HEK293 (cell line): Measurements from ENCODE around the gene ADORA2A.

Experiments used
- CTCF ChIA-PET: fragments of 350-600 bp; formaldehyde crosslinking; extraction: SDS; loops from one replicate; lab custom pipeline; 2021; ENCODE audit warnings: antibody characterized with exemption; lab: Yijun Ruan, JAX
- POLR2A ChIA-PET: fragments of 300-600 bp; formaldehyde crosslinking; extraction: SDS; loops from one replicate; lab custom pipeline; 2020; ENCODE audit warnings: antibody characterized with exemption, inconsistent platforms; lab: Yijun Ruan, JAX
- H3K27ac ChIP-seq: fragments of 200-500 bp; sonication (Bioruptor generic); 2 replicates; pipeline ENCODE4 v1.5.1; 2014; ENCODE audit warnings: low read depth, low read length, control low read depth, inconsistent platforms; ENCODE audit errors: extremely low read depth
- H3K36me3 ChIP-seq, 2 experiments: fragments of 200-500 bp in 1 of 2; sonication (Bioruptor generic) in 1 of 2; 1 replicate in 1 of 2; 2 replicates in 1 of 2; pipeline ENCODE4 v1.5.1; 2014 to 2017; ENCODE audit warnings: inconsistent platforms in 2 of 2, low read length in 2 of 2; ENCODE audit not compliant: control insufficient read depth in 2 of 2, insufficient read depth in 1 of 2
- H3K4me1 ChIP-seq: fragments of 200-500 bp; sonication (Bioruptor generic); 2 replicates; pipeline ENCODE4 v1.5.1; 2014; ENCODE audit warnings: mild to moderate bottlenecking, low read length, inconsistent platforms; ENCODE audit not compliant: control insufficient read depth, insufficient read depth
- H3K4me3 ChIP-seq: 2 replicates; pipeline ENCODE4 v1.5.1; 2011; ENCODE audit warnings: low read depth, mild to moderate bottlenecking, control low read depth, low read length, moderate library complexity
- H3K9me3 ChIP-seq: fragments of 200-500 bp; sonication (Bioruptor generic); 2 replicates; pipeline ENCODE4 v1.5.1; 2014; ENCODE audit warnings: low read depth, low read length, inconsistent platforms; ENCODE audit not compliant: control insufficient read depth, insufficient read depth
- GLI4 ChIP-seq: fragments of 450-650 bp; formaldehyde crosslinking; IDR thresholded peaks from 2 replicates; pipeline ENCODE4 v1.5.1; 2016; ENCODE audit warnings: missing biosample characterization, missing genetic modification characterization
- GLIS1 ChIP-seq: fragments of 450-650 bp; formaldehyde crosslinking; IDR thresholded peaks from 2 replicates; pipeline ENCODE4 v1.5.1; 2016; ENCODE audit warnings: missing biosample characterization, missing genetic modification characterization
- HOXA7 ChIP-seq: sonication (generic); formaldehyde crosslinking; IDR thresholded peaks from 2 replicates; pipeline ENCODE4 v1.8.1; 2022; ENCODE audit warnings: missing genetic modification reagents, borderline replicate concordance
- HOXC10 ChIP-seq: sonication (generic); formaldehyde crosslinking; IDR thresholded peaks from 2 replicates; pipeline ENCODE4 v1.8.1; 2023; ENCODE audit warnings: mild to moderate bottlenecking, missing genetic modification reagents
- KLF10 ChIP-seq: fragments of 450-650 bp; IDR thresholded peaks from 2 replicates; pipeline ENCODE4 v1.5.1; 2018; ENCODE audit warnings: missing biosample characterization, mild to moderate bottlenecking, missing genetic modification characterization
- MZF1 ChIP-seq: fragments of 450-650 bp; formaldehyde crosslinking; IDR thresholded peaks from 2 replicates; pipeline ENCODE4 v1.5.1; 2017; ENCODE audit warnings: missing biosample characterization, missing genetic modification characterization, borderline replicate concordance
- OSR2 ChIP-seq: fragments of 450-650 bp; formaldehyde crosslinking; IDR thresholded peaks from 2 replicates; pipeline ENCODE4 v1.5.1; 2016; ENCODE audit warnings: missing biosample characterization, missing genetic modification characterization
- SALL2 ChIP-seq: fragments of 450-650 bp; formaldehyde crosslinking; IDR thresholded peaks from 2 replicates; pipeline ENCODE4 v1.5.0; 2017; ENCODE audit warnings: missing biosample characterization, mild to moderate bottlenecking, missing genetic modification characterization, borderline replicate concordance
- ZFHX2 ChIP-seq: fragments of 450-650 bp; formaldehyde crosslinking; conservative IDR thresholded peaks from 2 replicates; pipeline ENCODE4 v1.5.1; 2016; ENCODE audit warnings: missing biosample characterization, missing genetic modification characterization
- ZNF138 ChIP-seq: fragments of 450-650 bp; formaldehyde crosslinking; IDR thresholded peaks from 2 replicates; pipeline ENCODE4 v1.5.1; 2016; ENCODE audit warnings: missing biosample characterization, missing genetic modification characterization, borderline replicate concordance
- ZNF248 ChIP-seq: fragments of 450-650 bp; formaldehyde crosslinking; IDR thresholded peaks from 2 replicates; pipeline ENCODE4 v1.5.1; 2017; ENCODE audit warnings: missing biosample characterization, missing genetic modification characterization
- ZNF433 ChIP-seq: fragments of 450-650 bp; formaldehyde crosslinking; IDR thresholded peaks from 2 replicates; pipeline ENCODE4 v1.5.1; 2016; ENCODE audit warnings: missing biosample characterization, missing genetic modification characterization, low read depth
- ZNF521 ChIP-seq: fragments of 450-650 bp; formaldehyde crosslinking; IDR thresholded peaks from 2 replicates; pipeline ENCODE4 v1.5.1; 2017; ENCODE audit warnings: missing biosample characterization, mild to moderate bottlenecking, missing genetic modification characterization
- ZNF623 ChIP-seq: fragments of 450-650 bp; formaldehyde crosslinking; IDR thresholded peaks from 2 replicates; pipeline ENCODE4 v1.5.1; 2016; ENCODE audit warnings: missing biosample characterization, missing genetic modification characterization
- TF ChIP-seq, protein P1 (sequence below): fragments of 450-650 bp; formaldehyde crosslinking; IDR thresholded peaks from 2 replicates; pipeline ENCODE4 v1.5.1; 2016; ENCODE audit warnings: missing biosample characterization, missing genetic modification characterization
- TF ChIP-seq, protein P2 (sequence below): sonication (generic); formaldehyde crosslinking; IDR thresholded peaks from 2 replicates; pipeline ENCODE4 v1.8.1; 2022; ENCODE audit warnings: mild to moderate bottlenecking, moderate library complexity, missing genetic modification reagents
- TF ChIP-seq, protein P3 (sequence below): fragments of 450-650 bp; formaldehyde crosslinking; IDR thresholded peaks from 2 replicates; pipeline ENCODE4 v1.5.1; 2016; ENCODE audit warnings: missing biosample characterization, missing genetic modification characterization
- TF ChIP-seq, protein P4 (sequence below): fragments of 450-650 bp; formaldehyde crosslinking; conservative IDR thresholded peaks from 2 replicates; pipeline ENCODE4 v1.5.1; 2016; ENCODE audit warnings: low read depth, missing biosample characterization, missing genetic modification characterization
- TF ChIP-seq, protein P5 (sequence below): fragments of 450-650 bp; formaldehyde crosslinking; IDR thresholded peaks from 2 replicates; pipeline ENCODE4 v1.5.1; 2016; ENCODE audit warnings: missing biosample characterization, missing genetic modification characterization
- TF ChIP-seq, protein P6 (sequence below): fragments of 450-650 bp; IDR thresholded peaks from 2 replicates; pipeline ENCODE4 v1.5.1; 2018; ENCODE audit warnings: missing biosample characterization, mild to moderate bottlenecking, missing genetic modification characterization

The ADORA2A gene

DNA sequence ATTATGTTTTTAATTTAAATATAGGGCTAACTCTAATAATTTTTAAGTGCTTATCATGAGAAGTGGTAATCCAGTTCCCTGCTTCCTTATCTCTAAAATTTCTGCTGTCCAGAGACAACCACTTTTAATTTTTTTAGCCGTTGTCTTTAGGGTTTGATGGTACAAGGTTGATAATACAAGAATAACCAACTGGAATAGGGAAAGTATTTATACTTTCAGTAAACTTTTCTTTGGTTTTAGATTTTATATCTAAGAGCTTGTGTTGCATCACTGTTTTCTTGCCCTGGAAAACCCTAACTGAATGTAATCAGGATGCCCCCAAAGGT is 46.5 kb upstream of the ADORA2A start:
- peaks cover 27 to 52% of the 10 kb centered on the region in 2 experiments for H3K36me3 ChIP-seq
- 0 out of 2 replicates have a peak overlapping the region, but pooled peaks have one; percentile 0 for H3K27ac ChIP-seq
- TF ChIP-seq ZNF433 (no peak), GLIS1 (tag by site-specific recombination) (no peak)
- TF ChIP-seq, protein P1, sequence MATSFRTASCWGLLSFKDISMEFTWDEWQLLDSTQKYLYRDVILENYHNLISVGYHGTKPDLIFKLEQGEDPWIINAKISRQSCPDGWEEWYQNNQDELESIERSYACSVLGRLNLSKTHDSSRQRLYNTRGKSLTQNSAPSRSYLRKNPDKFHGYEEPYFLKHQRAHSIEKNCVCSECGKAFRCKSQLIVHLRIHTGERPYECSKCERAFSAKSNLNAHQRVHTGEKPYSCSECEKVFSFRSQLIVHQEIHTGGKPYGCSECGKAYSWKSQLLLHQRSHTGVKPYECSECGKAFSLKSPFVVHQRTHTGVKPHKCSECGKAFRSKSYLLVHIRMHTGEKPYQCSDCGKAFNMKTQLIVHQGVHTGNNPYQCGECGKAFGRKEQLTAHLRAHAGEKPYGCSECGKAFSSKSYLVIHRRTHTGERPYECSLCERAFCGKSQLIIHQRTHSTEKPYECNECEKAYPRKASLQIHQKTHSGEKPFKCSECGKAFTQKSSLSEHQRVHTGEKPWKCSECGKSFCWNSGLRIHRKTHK (tag by site-specific recombination): no peak
- ChIA-PET POLR2A (interaction anchor here (1.5 kb wide), 1 partner anchor 11 kb away, joined by 5 read pairs; no protein-coding TSS in a partner anchor), CTCF (interaction anchor here (1.0 to 1.2 kb wide), 2 partner anchors 42 to 125 kb away, joined by 3 read pairs; no protein-coding TSS in a partner anchor)
- H3K4me1 ChIP-seq: peaks cover 5% of the 10 kb centered on the region; the same call in 1 of the 2 replicates
- H3K4me3 ChIP-seq: no peak overlapping the region
- no peaks in the 10 kb centered on the region for H3K9me3 ChIP-seq

DNA sequence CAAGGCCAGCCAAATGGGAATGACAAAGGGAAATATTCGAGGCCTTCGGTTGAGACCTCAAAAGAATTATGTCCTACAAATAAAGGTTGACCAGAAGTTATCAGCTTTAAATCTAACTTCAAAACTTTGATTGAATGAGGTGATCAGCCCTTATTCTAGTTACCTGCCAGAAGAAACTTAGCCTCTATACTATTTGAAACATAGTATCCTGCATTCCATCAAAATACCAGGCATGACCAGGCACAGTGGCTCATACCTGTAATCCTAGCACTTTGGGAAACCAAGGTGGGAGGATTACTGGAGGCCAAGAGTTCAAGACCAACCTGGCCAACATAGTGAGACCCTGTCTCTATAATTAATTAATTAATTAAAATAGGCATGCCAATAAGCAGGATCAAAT is 44.3 kb upstream of the ADORA2A start:
- H3K36me3 ChIP-seq: peaks cover 22 to 35% of the 10 kb centered on the region in 2 experiments
- ChIA-PET CTCF (interaction anchor here (0.6 kb wide), 1 partner anchor 547 kb away, joined by 4 read pairs; no protein-coding TSS in a partner anchor), POLR2A (no interaction called here)
- H3K27ac ChIP-seq: no peak overlapping the region
- H3K4me1 ChIP-seq: peaks cover 5% of the 10 kb centered on the region; the same call in 1 of the 2 replicates
- no peak overlapping the region for H3K4me3 ChIP-seq
- TF ChIP-seq KLF10 (tag by site-specific recombination) (no peak), ZNF248 (tag by site-specific recombination) (no peak), SALL2 (tag by site-specific recombination) (no peak), HOXA7 (no peak), ZFHX2 (no peak), HOXC10 (no peak), MZF1 (tag by site-specific recombination) (no peak), OSR2 (tag by site-specific recombination) (no peak), ZNF521 (tag by site-specific recombination) (no peak), ZNF138 (tag by site-specific recombination) (no peak), ZNF623 (no peak), GLI4 (no peak)
- TF ChIP-seq, protein P2, sequence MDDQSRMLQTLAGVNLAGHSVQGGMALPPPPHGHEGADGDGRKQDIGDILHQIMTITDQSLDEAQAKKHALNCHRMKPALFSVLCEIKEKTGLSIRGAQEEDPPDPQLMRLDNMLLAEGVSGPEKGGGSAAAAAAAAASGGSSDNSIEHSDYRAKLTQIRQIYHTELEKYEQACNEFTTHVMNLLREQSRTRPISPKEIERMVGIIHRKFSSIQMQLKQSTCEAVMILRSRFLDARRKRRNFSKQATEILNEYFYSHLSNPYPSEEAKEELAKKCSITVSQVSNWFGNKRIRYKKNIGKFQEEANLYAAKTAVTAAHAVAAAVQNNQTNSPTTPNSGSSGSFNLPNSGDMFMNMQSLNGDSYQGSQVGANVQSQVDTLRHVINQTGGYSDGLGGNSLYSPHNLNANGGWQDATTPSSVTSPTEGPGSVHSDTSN (CRISPR knock-in tag): no peak
- TF ChIP-seq, protein P3, sequence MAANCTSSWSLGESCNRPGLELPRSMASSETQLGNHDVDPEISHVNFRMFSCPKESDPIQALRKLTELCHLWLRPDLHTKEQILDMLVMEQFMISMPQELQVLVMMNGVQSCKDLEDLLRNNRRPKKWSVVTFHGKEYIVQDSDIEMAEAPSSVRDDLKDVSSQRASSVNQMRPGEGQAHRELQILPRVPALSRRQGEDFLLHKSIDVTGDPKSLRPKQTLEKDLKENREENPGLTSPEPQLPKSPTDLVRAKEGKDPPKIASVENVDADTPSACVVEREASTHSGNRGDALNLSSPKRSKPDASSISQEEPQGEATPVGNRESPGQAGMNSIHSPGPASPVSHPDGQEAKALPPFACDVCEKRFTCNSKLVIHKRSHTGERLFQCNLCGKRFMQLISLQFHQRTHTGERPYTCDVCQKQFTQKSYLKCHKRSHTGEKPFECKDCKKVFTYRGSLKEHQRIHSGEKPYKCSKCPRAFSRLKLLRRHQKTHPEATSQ (tag by site-specific recombination): no peak
- TF ChIP-seq, protein P4, sequence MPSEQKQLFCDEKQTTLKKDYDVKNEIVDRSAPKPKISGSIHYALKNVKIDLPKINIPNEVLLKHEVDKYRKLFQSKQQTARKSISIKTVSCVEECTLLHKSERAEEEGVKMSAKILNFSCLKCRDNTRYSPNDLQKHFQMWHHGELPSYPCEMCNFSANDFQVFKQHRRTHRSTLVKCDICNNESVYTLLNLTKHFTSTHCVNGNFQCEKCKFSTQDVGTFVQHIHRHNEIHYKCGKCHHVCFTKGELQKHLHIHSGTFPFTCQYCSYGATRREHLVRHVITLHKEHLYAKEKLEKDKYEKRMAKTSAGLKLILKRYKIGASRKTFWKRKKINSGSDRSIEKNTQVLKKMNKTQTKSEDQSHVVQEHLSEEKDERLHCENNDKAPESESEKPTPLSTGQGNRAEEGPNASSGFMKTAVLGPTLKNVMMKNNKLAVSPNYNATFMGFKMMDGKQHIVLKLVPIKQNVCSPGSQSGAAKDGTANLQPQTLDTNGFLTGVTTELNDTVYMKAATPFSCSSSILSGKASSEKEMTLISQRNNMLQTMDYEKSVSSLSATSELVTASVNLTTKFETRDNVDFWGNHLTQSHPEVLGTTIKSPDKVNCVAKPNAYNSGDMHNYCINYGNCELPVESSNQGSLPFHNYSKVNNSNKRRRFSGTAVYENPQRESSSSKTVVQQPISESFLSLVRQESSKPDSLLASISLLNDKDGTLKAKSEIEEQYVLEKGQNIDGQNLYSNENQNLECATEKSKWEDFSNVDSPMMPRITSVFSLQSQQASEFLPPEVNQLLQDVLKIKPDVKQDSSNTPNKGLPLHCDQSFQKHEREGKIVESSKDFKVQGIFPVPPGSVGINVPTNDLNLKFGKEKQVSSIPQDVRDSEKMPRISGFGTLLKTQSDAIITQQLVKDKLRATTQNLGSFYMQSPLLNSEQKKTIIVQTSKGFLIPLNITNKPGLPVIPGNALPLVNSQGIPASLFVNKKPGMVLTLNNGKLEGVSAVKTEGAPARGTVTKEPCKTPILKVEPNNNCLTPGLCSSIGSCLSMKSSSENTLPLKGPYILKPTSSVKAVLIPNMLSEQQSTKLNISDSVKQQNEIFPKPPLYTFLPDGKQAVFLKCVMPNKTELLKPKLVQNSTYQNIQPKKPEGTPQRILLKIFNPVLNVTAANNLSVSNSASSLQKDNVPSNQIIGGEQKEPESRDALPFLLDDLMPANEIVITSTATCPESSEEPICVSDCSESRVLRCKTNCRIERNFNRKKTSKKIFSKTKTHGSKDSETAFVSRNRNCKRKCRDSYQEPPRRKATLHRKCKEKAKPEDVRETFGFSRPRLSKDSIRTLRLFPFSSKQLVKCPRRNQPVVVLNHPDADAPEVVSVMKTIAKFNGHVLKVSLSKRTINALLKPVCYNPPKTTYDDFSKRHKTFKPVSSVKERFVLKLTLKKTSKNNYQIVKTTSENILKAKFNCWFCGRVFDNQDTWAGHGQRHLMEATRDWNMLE (tag by site-specific recombination): no peak
- TF ChIP-seq, protein P5, sequence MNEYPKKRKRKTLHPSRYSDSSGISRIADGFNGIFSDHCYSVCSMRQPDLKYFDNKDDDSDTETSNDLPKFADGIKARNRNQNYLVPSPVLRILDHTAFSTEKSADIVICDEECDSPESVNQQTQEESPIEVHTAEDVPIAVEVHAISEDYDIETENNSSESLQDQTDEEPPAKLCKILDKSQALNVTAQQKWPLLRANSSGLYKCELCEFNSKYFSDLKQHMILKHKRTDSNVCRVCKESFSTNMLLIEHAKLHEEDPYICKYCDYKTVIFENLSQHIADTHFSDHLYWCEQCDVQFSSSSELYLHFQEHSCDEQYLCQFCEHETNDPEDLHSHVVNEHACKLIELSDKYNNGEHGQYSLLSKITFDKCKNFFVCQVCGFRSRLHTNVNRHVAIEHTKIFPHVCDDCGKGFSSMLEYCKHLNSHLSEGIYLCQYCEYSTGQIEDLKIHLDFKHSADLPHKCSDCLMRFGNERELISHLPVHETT: no peak
- TF ChIP-seq, protein P6, sequence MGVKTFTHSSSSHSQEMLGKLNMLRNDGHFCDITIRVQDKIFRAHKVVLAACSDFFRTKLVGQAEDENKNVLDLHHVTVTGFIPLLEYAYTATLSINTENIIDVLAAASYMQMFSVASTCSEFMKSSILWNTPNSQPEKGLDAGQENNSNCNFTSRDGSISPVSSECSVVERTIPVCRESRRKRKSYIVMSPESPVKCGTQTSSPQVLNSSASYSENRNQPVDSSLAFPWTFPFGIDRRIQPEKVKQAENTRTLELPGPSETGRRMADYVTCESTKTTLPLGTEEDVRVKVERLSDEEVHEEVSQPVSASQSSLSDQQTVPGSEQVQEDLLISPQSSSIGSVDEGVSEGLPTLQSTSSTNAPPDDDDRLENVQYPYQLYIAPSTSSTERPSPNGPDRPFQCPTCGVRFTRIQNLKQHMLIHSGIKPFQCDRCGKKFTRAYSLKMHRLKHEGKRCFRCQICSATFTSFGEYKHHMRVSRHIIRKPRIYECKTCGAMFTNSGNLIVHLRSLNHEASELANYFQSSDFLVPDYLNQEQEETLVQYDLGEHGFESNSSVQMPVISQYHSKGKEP (tag by site-specific recombination): no peak
- no peaks in the 10 kb centered on the region for H3K9me3 ChIP-seq
